SH-SY5Y (cell line): ENCODE results near the gene EHD1.

Experiments used
- GATA2 ChIP-seq: IDR thresholded peaks from 2 replicates; pipeline ENCODE4 v1.6.1; 2011; ENCODE audit warnings: mild to moderate bottlenecking, low read depth, low read length
- GATA3 ChIP-seq: IDR thresholded peaks from 2 replicates; pipeline ENCODE4 v1.6.1; 2011; ENCODE audit warnings: low read depth, mild to moderate bottlenecking, low read length, moderate library complexity

DNA sequence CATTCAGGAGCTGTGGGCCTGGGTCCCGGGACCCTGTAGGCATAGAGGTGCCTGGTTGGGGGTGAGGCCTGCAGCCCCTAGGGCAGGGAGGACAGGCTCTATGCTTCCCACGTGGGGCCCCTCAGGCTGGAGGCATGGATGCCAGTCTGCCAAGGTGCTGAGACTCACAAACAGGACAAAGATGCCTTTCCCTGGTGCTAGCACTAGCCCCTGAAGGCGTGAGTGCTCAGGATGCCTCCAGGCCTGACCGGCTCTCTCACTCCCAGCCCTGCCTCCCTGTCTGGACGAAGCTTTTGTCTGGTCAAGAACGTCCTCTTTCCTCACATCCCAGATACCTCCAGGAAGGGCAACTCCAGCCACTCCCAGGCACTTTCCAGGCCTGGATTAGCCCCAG lies 36.1 kb downstream of the EHD1 start:
- TF ChIP-seq GATA3 = no peak
- TF ChIP-seq GATA2 = no peak
